Transverse colon (tissue), 4 donors: Measurements from ENCODE around the gene CDK9.

ENCODE experiments used
- CTCF ChIP-seq, 5 experiments: fragments of 200-600 bp in 3 of 5; fragments of 450-650 bp in 2 of 5; sonication (generic) in 3 of 5; IDR thresholded peaks; 1 replicate in 2 of 5; 2 replicates in 3 of 5; pipeline ENCODE4 v1.5.1; 2016 to 2017; ENCODE audit warnings: antibody characterized with exemption in 5 of 5, inconsistent platforms in 3 of 5, mild to moderate bottlenecking in 2 of 5, moderate library complexity in 1 of 5
- EP300 ChIP-seq: sonication (generic); formaldehyde crosslinking; IDR thresholded peaks from one replicate; pipeline ENCODE4 v1.6.1; 2017; ENCODE audit warnings: antibody characterized with exemption, low read depth
- POLR2A ChIP-seq: fragments of 450-650 bp; IDR thresholded peaks from one replicate; pipeline ENCODE4 v1.6.1; 2016; ENCODE audit warnings: antibody characterized with exemption, mild to moderate bottlenecking, moderate library complexity
- POLR2AphosphoS5 ChIP-seq, 3 donors: sonication (generic); formaldehyde crosslinking; IDR thresholded peaks; one replicate each; pipeline ENCODE4 v1.6.1; 2016; ENCODE audit warnings: antibody characterized with exemption in 3 of 3

GRCh38 chr9:127754099-127755060, 31.5 kb upstream of the CDK9 start:
- TF ChIP-seq CTCF (IDR thresholded peaks at IDR 0.05) (no peak), POLR2A (no peak), EP300 (no peak), POLR2AphosphoS5 (IDR thresholded peaks at IDR 0.05) (no peak)
